GM12878 (cell line): ENCODE measurements around the gene MYADM. TPM values are rescaled to one million over a fixed set of nuclear protein-coding genes. Genes with fewer than 3 reads are reported as not detected.

ENCODE experiments used
- ATAC-seq: fragments of 200-7000 bp; cut with Tn5 transposase; 3 replicates; pipeline ENCODE4 v1.9.1; 2020; ENCODE audit warnings: mild to moderate bottlenecking, moderate library complexity
- BruUV-seq: library from RNA; stranded (reverse); fragments of 400-500 nt; replicated peaks from 2 replicates; lab custom pipeline; 2021; lab: Mats Ljungman, UMichigan
- CTCF ChIA-PET: fragments of 300-600 bp; sonication (Branson Sonifier 250); formaldehyde crosslinking; extraction: SDS; loops from one replicate; lab custom pipeline; 2021; ENCODE audit warnings: inconsistent platforms; lab: Yijun Ruan, JAX
- POLR2A ChIA-PET: fragments of 350-600 bp; formaldehyde crosslinking; extraction: SDS; loops from one replicate; lab custom pipeline; 2021; ENCODE audit warnings: inconsistent platforms; lab: Charles Lee
- RAD21 ChIA-PET: fragments of 300-600 bp; sonication (Branson Sonifier 250); formaldehyde crosslinking; loops from one replicate; lab custom pipeline; 2023; ENCODE audit warnings: antibody characterized with exemption; ENCODE audit not compliant: unreplicated experiment; lab: Charles Lee
- SMC1A ChIA-PET: fragments of 300-600 bp; sonication (Branson Sonifier 250); formaldehyde crosslinking; loops from one replicate; lab custom pipeline; 2023; ENCODE audit not compliant: unreplicated experiment, uncharacterized antibody; lab: Charles Lee
- DNase-seq: peaks from one replicate; pipeline ENCODE4 v3.0.0-alpha.2; 2011; ENCODE audit warnings: low read depth, low spot score
- FAIRE-seq: peaks from 3 replicates; lab custom pipeline; 2011; peaks lifted over from hg19 to GRCh38; lab: Jason Lieb, UNC
- H2AFZ ChIP-seq: 2 replicates; pipeline ENCODE4 v1.6.0; 2011; ENCODE audit warnings: low read depth, low read length, control low read depth; ENCODE audit not compliant: control insufficient read depth
- H3K27ac ChIP-seq: 2 replicates; pipeline ENCODE4 v1.5.1; 2011; ENCODE audit warnings: control low read depth; ENCODE audit not compliant: control insufficient read depth, insufficient read depth
- H3K27me3 ChIP-seq, 2 experiments: replicated peaks in 1 of 2; 2 replicates each; pipeline versions ENCODE4 v1.6.0 to v1.6.1; 2011; ENCODE audit warnings: low read length in 1 of 2; ENCODE audit not compliant: control insufficient read depth in 2 of 2, insufficient read depth in 2 of 2
- H3K36me3 ChIP-seq, 2 experiments: 2 replicates each; pipeline ENCODE4 v1.5.1; 2011; ENCODE audit warnings: low read length in 1 of 2; ENCODE audit not compliant: control insufficient read depth in 2 of 2, insufficient read depth in 2 of 2
- H3K4me1 ChIP-seq: 2 replicates; pipeline ENCODE4 v1.6.1; 2011; ENCODE audit warnings: mild to moderate bottlenecking, low read length, moderate library complexity, mixed read lengths; ENCODE audit not compliant: control insufficient read depth, insufficient read depth
- H3K4me2 ChIP-seq: 2 replicates; pipeline ENCODE4 v1.6.0; 2011; ENCODE audit warnings: control low read depth; ENCODE audit not compliant: control insufficient read depth, insufficient read depth
- H3K4me3 ChIP-seq: fragments of 200-600 bp; sonication (generic); 2 replicates; pipeline ENCODE4 v1.5.1; 2016
- H3K79me2 ChIP-seq: 2 replicates; pipeline ENCODE4 v1.6.0; 2011; ENCODE audit warnings: low read length; ENCODE audit not compliant: control insufficient read depth, insufficient read depth
- H3K9ac ChIP-seq: 2 replicates; pipeline ENCODE4 v1.8.0; 2011; ENCODE audit warnings: low read length, control low read depth, mixed read lengths; ENCODE audit not compliant: control insufficient read depth, insufficient read depth
- H3K9me3 ChIP-seq: replicated peaks from 3 replicates; pipeline ENCODE4 v1.5.1; 2011; ENCODE audit warnings: mild to moderate bottlenecking, low read length; ENCODE audit not compliant: control insufficient read depth, insufficient read depth
- H4K20me1 ChIP-seq: 2 replicates; pipeline ENCODE4 v1.6.0; 2011; ENCODE audit not compliant: control insufficient read depth, insufficient read depth
- BMI1 ChIP-seq: fragments of 450-650 bp; IDR thresholded peaks from 2 replicates; pipeline ENCODE4 v1.6.1; 2016; ENCODE audit warnings: mild to moderate bottlenecking, moderate library complexity, borderline replicate concordance
- CBX3 ChIP-seq: fragments of 200-600 bp; sonication (generic); IDR thresholded peaks from 2 replicates; pipeline ENCODE4 v1.6.1; 2016; ENCODE audit warnings: low read depth, borderline replicate concordance
- FOS ChIP-seq: IDR thresholded peaks from 3 replicates; pipeline ENCODE4 v1.6.1; 2011; ENCODE audit warnings: borderline replicate concordance; ENCODE audit not compliant: insufficient read length; ENCODE audit errors: extremely low read depth
- IKZF1 ChIP-seq: fragments of 450-650 bp; conservative IDR thresholded peaks from 2 replicates; pipeline ENCODE4 v1.6.1; 2017; ENCODE audit warnings: antibody characterized with exemption, mild to moderate bottlenecking
- IRF4 ChIP-seq: IDR thresholded peaks from 2 replicates; pipeline ENCODE4 v1.6.1; 2011; ENCODE audit warnings: low read depth, low read length
- LARP7 ChIP-seq: fragments of 450-650 bp; IDR thresholded peaks from 2 replicates; pipeline ENCODE4 v1.6.1; 2017; ENCODE audit warnings: mild to moderate bottlenecking
- SIN3A ChIP-seq: IDR thresholded peaks from 2 replicates; pipeline ENCODE4 v1.6.1; 2012; ENCODE audit warnings: low read depth, low read length, improper control_type of control experiment
- SIX5 ChIP-seq: IDR thresholded peaks from 2 replicates; pipeline ENCODE4 v1.6.1; 2011; ENCODE audit warnings: mild to moderate bottlenecking, low read depth, low read length, moderate library complexity; ENCODE audit not compliant: severe bottlenecking
- TAF1 ChIP-seq: IDR thresholded peaks from 2 replicates; pipeline ENCODE4 v1.6.1; 2011; ENCODE audit warnings: mild to moderate bottlenecking, low read depth, low read length, borderline replicate concordance
- TCF3 ChIP-seq: IDR thresholded peaks from 2 replicates; pipeline ENCODE4 v1.6.1; 2012; ENCODE audit warnings: low read depth, mild to moderate bottlenecking, low read length, borderline replicate concordance; ENCODE audit not compliant: insufficient read depth
- ZNF207 ChIP-seq: fragments of 450-650 bp; IDR thresholded peaks from 2 replicates; pipeline ENCODE4 v1.6.1; 2014; ENCODE audit warnings: antibody characterized with exemption, mild to moderate bottlenecking, borderline replicate concordance
- ZSCAN29 ChIP-seq: fragments of 450-650 bp; IDR thresholded peaks from 2 replicates; pipeline ENCODE4 v1.6.1; 2017; ENCODE audit warnings: mild to moderate bottlenecking, moderate library complexity
- WGBS: methylation state at CpG from one replicate; pipeline ENCODE4 v1.1.6; 2016; ENCODE audit warnings: low lambda C conversion rate; ENCODE audit not compliant: insufficient replicate concordance, insufficient coverage; ENCODE audit errors: missing lambda C conversion rate; 5-methylcytosine and 5-hydroxymethylcytosine counted together
- in situ Hi-C: fragments of 300-500 bp; cut with MboI; formaldehyde crosslinking; loops from 9 replicates; pipeline ENCODE4 v1.14.3; 2018; ENCODE audit warnings: mixed read lengths
- intact Hi-C: fragments of 100-400 bp; cut with micrococcal nuclease; formaldehyde crosslinking; loops from one replicate; pipeline ENCODE4 v1.14.2; 2022; ENCODE audit not compliant: unreplicated experiment
- polyA plus RNA-seq, 11 experiments: library from polyadenylated mRNA; depleted of rRNA in 4 of 11; unstranded in 6 of 11; stranded (reverse) in 5 of 11; fragments of >200 nt; fragmentation: Nextera tagmentation in 4 of 11; fragmentation: Illumina TruSeq in 1 of 11; extraction: Ambion mirVana in 4 of 11; extraction: Trizol in 1 of 11; gene quantifications; 1 replicate in 1 of 11; 2 replicates in 10 of 11; pipeline versions ENCODE4 v1.2.1 to v1.2.3, GENCODE V29; 2011 to 2016; ENCODE audit warnings: inconsistent platforms in 2 of 11, missing spikeins in 2 of 11, low read depth in 1 of 11
- total RNA-seq, 4 experiments: library from RNA; depleted of rRNA in 3 of 4; stranded (reverse); fragments of >200 nt in 3 of 4; fragmentation: Illumina TruSeq in 1 of 4; extraction: Trizol in 1 of 4; gene quantifications; 2 replicates each; pipeline versions ENCODE4 v1.2.1 to v1.2.3, GENCODE V29; 2013 to 2021
- TF ChIP-seq, protein P1 (sequence below): fragments of 450-650 bp; IDR thresholded peaks from 2 replicates; pipeline ENCODE4 v1.6.1; 2014; ENCODE audit warnings: mild to moderate bottlenecking
- TF ChIP-seq, protein P2 (sequence below): fragments of 450-650 bp; IDR thresholded peaks from 2 replicates; pipeline ENCODE4 v1.6.1; 2018; ENCODE audit warnings: mild to moderate bottlenecking, low read depth, moderate library complexity; ENCODE audit not compliant: partially characterized antibody

The MYADM gene
- total and polyA plus RNA-seq, 10 of the 15 experiments (the other 5 are each of a cell fraction or from before 2014, with no cell fraction given): 0.04 to 0.46 (median 0.10) TPM

DNA sequence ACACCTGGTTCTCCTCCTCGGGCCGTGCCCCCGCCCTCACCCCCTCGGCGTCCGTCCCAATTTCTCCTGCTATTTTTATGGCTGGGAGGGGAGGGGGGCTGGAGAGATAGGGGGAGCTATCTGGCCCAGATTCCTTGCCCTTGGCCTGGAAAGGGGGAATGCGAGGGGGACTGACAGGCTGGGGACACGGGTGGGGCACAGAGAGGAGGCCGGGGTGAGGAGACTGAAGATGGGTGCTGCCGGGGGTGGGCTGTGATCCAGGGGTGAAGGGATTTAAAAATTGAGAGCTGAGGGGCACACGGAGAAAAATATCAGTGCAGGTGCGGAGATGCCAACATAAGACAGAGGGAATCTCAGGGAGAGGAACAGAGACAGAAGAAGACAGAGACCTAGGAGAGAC, 16.6 kb downstream of the MYADM start:
- ChIA-PET SMC1A (no interaction called here), RAD21 (no interaction called here), CTCF (no interaction called here), POLR2A (no interaction called here)
- ATAC-seq (no peak), FAIRE-seq (no peak), DNase-seq (no peak)
- H2AFZ ChIP-seq: no peak overlapping the region
- H3K4me2 ChIP-seq: no peak overlapping the region
- H3K27ac ChIP-seq: no peak overlapping the region
- no peaks in the 10 kb centered on the region for H4K20me1 ChIP-seq
- H3K79me2 ChIP-seq: no peaks in the 10 kb centered on the region
- no peaks in the 10 kb centered on the region for H3K36me3 ChIP-seq
- intact Hi-C loops: no loop called here
- BruUV-seq: no TSS peak
- H3K9ac ChIP-seq: no peak overlapping the region
- TF ChIP-seq SIX5 (no peak), FOS (no peak), CBX3 (no peak), TAF1 (no peak), IKZF1 (no peak), IRF4 (no peak)
- TF ChIP-seq, protein P1, sequence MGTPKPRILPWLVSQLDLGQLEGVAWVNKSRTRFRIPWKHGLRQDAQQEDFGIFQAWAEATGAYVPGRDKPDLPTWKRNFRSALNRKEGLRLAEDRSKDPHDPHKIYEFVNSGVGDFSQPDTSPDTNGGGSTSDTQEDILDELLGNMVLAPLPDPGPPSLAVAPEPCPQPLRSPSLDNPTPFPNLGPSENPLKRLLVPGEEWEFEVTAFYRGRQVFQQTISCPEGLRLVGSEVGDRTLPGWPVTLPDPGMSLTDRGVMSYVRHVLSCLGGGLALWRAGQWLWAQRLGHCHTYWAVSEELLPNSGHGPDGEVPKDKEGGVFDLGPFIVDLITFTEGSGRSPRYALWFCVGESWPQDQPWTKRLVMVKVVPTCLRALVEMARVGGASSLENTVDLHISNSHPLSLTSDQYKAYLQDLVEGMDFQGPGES: no peak
- no peaks in the 10 kb centered on the region for H3K4me1 ChIP-seq
- no peaks in the 10 kb centered on the region for H3K27me3 ChIP-seq
- no peak overlapping the region for H3K4me3 ChIP-seq
- H3K9me3 ChIP-seq: no peaks in the 10 kb centered on the region; the same call in 2 of the 3 replicates
- in situ Hi-C loops: no loop called here
- 12% methylated on average over 12 of the region's 12 CpGs for WGBS

DNA sequence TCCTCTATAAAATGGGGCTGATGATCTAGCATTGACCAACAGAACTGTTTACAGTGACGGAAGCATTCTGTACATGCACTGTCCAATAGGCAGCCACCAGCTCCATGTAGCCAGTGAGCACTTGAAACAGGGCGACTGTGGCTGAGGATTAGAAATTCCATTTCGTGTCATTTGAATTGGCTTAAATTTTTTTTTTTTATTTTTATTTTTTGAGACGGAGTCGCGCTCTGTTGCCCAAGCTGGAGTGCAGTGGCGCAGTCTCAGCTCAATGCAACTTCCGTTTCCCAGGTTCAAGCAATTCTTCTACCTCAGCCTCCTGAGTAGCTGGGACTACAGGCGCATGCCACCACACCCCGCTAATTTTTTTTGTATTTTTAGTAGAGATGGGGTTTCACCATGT, 17.4 kb downstream of the MYADM start:
- no peak for ATAC-seq
- POLR2A ChIA-PET: no interaction called here
- no peak for FAIRE-seq
- WGBS: 53% methylated on average over 10 of the region's 10 CpGs
- H3K4me1 ChIP-seq: no peaks in the 10 kb centered on the region
- DNase-seq: no peak
- SMC1A ChIA-PET: no interaction called here
- RAD21 ChIA-PET: no interaction called here
- no peak overlapping the region for H2AFZ ChIP-seq
- H3K36me3 ChIP-seq: no peaks in the 10 kb centered on the region
- no peaks in the 10 kb centered on the region for H4K20me1 ChIP-seq
- TF ChIP-seq, protein P2, sequence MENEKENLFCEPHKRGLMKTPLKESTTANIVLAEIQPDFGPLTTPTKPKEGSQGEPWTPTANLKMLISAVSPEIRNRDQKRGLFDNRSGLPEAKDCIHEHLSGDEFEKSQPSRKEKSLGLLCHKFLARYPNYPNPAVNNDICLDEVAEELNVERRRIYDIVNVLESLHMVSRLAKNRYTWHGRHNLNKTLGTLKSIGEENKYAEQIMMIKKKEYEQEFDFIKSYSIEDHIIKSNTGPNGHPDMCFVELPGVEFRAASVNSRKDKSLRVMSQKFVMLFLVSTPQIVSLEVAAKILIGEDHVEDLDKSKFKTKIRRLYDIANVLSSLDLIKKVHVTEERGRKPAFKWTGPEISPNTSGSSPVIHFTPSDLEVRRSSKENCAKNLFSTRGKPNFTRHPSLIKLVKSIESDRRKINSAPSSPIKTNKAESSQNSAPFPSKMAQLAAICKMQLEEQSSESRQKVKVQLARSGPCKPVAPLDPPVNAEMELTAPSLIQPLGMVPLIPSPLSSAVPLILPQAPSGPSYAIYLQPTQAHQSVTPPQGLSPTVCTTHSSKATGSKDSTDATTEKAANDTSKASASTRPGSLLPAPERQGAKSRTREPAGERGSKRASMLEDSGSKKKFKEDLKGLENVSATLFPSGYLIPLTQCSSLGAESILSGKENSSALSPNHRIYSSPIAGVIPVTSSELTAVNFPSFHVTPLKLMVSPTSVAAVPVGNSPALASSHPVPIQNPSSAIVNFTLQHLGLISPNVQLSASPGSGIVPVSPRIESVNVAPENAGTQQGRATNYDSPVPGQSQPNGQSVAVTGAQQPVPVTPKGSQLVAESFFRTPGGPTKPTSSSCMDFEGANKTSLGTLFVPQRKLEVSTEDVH: no peak
- no peak for TF ChIP-seq TCF3
- TF ChIP-seq SIN3A: no peak
- TF ChIP-seq ZNF207: no peak
- no peak for TF ChIP-seq ZSCAN29
- no peak for TF ChIP-seq CBX3
- no peak for TF ChIP-seq LARP7
- no peak for TF ChIP-seq BMI1
- no peaks in the 10 kb centered on the region for H3K27me3 ChIP-seq
- no peak overlapping the region for H3K9ac ChIP-seq
- in situ Hi-C loops (no loop called here), intact Hi-C loops (no loop called here)
- H3K27ac ChIP-seq: no peak overlapping the region
- no peak overlapping the region for H3K4me2 ChIP-seq
- CTCF ChIA-PET: no interaction called here
- H3K9me3 ChIP-seq: no peaks in the 10 kb centered on the region; the same call in 2 of the 3 replicates
- H3K79me2 ChIP-seq: no peaks in the 10 kb centered on the region
- no peak overlapping the region for H3K4me3 ChIP-seq
- BruUV-seq: no TSS peak
